Measurements from ENCODE around the gene SUGCT.
A peak's percentile ranks its signal among the peaks of the same experiment; 100 is the strongest.
"Not testable (repeated sequence)": the region's sequence is repeated elsewhere in the genome, so short reads cannot be mapped to it uniquely, and the experiment has no call there.

Gene SUGCT

GRCh38 chr7:40134428-40135316 is at the start of gene SUGCT, which contains the start of gene MPLKIP:
TSS of gene SUGCT (plus strand) at chr7:40135005.
TSS of gene MPLKIP (minus strand) at chr7:40134622. CDS start at chr7:40134567, 55 bp downstream.
- peak; percentile 69 to 84 (median 77) for DNase-seq

GRCh38 chr7:40092182-40092581 is 42.6 kb upstream of the SUGCT start:
- no peak for DNase-seq

- no peak for DNase-seq
These were observed 41.0 kb upstream of the SUGCT start for GRCh38 chr7:40093631-40094350.

GRCh38 chr7:40095230-40095629 is 39.6 kb upstream of the SUGCT start:
- no peak for DNase-seq

GRCh38 chr7:40095695-40096327 is 39.0 kb upstream of the SUGCT start:
- DNase-seq: no peak

DNA sequence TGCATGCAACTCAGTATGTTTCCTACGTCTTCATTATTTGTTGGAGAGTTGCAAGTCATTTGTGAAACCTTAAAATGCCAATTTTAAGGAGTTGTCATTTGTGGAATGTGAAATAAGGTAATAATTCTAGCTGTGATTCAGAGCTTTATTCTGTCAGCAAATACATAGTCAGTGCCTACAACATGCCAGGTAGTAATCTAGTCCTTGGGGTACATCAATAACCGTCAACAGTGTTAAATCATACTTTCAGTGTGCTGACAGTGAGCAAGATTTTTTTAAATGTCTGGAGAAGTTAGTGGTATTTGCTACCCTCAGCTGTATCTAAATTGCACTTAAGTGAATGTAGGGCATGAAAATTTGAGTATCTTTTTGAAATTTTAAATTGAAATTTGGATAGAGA is 37.1 kb upstream of the SUGCT start:
- DNase-seq: no peak

DNA sequence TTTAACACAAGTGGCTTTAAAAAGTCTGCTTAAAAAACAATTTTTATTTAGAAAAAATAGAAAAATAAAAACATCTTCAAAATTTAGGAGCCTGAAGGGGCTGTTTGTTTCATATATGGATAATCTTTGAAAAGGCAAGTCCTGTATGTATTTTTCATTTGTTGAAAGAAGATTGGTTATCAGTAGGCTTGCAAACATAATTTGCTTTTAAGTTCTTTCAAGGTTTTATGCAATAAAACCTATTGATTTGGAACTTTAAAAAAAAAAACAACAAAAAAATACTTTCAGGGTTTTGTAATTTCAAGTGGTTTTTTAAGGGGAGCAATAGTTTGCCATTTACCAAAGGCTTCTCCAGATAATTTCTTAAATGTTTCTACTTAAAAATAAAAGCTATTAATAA is 36.0 kb upstream of the SUGCT start:
- no peak for DNase-seq

GRCh38 chr7:40099837-40100236 is 35.0 kb upstream of the SUGCT start:
- no peak for DNase-seq

DNA sequence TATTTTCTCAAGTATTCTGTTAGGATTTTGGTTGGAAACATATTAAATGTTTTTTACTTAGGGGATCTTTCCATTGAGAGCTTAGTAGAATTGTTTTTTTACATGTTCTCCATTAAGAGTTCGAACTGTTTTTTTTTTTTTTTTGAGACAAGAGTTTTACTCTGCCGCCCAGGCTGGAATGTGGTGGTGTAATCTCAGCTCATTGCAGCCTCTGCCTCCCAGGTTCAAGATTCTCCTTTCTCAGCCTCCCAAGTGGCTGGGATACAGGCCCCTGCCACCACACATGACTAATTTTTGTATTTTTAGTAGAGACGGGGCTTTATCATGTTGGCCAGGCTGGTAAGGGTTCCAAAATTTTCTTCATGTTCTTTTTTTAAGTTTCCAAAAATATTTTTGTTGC is 33.6 kb upstream of the SUGCT start:
- no peak for DNase-seq

DNA sequence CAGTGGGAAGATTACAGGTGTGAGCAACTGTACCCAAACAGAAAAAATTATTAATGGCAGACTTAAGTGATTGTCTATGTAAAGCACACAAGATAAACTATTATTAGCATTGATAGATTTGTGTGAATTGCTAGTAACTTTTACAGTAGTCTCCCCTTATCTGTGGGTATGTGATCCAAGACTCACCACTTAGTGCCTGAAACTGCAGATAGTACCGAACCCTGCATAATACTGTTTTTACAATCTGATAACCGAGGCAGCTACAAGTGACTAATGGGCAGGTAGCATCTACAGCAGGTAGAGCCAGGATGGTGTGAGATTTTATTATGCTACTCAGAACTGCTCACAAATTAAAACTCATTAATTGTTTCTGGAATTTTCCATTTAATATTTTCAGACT is 31.9 kb upstream of the SUGCT start:
- no peak for DNase-seq

DNA sequence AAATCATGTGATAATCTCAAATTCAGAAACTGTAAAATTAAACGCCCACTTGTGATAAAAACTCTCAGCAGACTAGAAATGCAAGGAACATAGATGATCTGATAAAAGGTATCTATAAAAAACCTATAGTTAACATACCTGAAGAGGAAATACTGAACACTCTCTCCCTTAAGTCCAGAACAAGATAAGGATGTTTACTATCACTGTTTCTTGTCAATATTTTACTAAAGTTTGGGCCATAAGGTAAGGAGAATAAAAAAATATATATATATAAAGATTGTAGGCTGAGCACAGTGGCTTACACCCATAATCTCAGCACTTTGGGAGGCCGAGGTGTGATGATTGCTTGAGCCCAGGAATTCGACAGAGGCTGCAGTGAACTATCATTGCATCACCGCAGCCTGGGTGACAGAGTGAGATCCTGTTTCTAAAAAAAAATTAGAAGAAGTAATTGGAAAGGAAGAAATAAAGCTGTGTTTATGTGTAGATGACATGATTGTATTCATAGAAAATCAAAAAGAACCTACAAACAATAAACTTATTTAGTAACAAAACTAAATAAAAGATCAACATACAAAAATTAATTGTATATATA is 28.8 kb upstream of the SUGCT start:
- DNase-seq: no peak

GRCh38 chr7:40115936-40116335 is 18.9 kb upstream of the SUGCT start:
- DNase-seq: no peak

- not testable (repeated sequence) for DNase-seq
These were observed 17.6 kb upstream of the SUGCT start for GRCh38 chr7:40117199-40117598.

GRCh38 chr7:40118201-40118600 is 16.6 kb upstream of the SUGCT start:
- not testable (repeated sequence) for DNase-seq

DNA sequence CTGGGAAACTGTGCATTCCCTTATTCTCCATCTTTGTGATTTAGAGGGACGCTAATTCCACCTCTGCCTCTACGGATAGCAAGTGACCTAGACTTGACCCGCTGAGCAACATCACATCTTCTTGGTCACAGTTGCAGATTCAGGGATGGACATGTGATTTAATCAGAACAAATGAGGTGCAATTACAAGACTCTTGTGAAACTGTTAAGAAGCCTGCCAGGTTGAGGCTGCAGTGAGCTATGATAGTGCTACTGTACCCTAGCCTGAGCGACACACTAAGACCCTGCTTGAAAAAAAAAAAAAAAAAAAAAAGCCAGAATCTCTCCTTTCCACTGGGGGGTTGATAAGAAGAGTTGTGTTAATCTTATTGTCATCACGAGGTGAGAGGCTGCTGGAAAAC is 14.8 kb upstream of the SUGCT start:
- DNase-seq: no peak

DNA sequence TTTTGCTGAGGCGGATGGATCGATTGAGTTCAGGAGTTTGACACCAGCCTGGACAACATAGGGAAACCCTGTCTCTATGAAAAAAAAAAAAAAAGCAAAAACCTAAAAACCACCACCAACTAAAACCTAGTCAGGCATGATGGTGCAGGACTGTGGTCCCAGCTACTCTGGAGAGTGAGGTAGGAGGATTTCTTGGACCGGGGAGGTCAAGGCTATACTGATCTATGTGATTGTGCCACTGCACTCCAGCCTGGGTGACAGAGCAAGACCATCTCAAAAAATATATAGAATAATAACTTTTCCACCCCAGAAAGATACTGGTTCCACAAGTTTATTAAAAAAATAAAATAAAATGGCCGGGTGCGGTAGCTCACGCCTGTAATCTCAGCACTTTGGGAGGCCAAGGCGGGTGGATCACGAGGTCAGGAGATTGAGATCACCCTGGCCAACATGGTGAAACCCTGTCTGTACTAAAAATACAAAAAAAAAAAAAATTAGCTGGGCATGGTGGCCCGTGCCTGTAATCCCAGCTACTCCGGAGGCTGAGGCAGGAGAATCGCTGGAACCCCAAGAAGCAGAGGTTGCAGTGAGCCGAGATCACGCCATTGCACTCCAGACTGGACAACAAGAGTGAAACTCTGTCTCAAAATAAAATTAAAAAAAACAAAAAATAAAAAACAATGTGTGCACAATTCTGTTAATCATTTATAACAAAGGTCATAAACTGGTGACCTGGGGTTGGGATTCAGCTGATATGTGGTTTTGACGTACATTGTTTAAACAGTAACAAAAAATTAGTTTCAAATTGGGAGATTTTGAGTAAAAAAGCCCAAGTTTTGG is 12.5 kb upstream of the SUGCT start:
- DNase-seq: not testable (repeated sequence)

- DNase-seq: no peak
These were observed 11.9 kb upstream of the SUGCT start for GRCh38 chr7:40122940-40123254.

GRCh38 chr7:40133561-40134427 is 1.0 kb upstream of the SUGCT start:
- DNase-seq: no peak

- peak in 2 of 4 experiments; percentile 16 for DNase-seq
These were observed 459 bp downstream of the SUGCT start for GRCh38 chr7:40135317-40135610.

GRCh38 chr7:40137563-40137962 is 2.8 kb downstream of the SUGCT start:
- DNase-seq: no peak

- DNase-seq: no peak
These were observed 4.2 kb downstream of the SUGCT start for GRCh38 chr7:40138973-40139372.

DNA sequence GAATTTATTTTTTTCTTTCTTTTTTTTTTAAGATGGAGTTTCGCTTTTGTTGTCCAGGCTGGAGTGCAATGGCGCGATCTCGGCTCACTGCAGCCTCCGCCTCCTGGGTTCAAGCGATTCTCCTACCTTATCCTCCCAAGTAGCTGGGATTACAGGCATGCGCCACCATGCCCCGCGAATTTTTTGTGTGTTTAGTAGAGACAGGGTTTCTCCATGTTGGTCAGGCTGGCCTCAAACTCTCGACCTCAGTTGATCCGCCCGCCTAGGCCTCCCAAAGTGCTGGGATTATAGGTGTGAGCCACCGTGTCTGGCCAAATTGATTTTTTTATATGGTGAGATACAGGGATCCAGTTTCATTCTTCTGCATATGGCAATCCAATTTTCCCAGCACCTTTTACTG is 5.1 kb downstream of the SUGCT start:
- DNase-seq: not testable (repeated sequence)
